ENCODE data around the gene NABP1. TPM values are rescaled to one million over a fixed set of nuclear protein-coding genes. Genes with fewer than 3 reads are reported as not detected.

The NABP1 gene
- total RNA-seq, 4 donors from 2014 or later: 31.4 to 273 (median 211) TPM

- Histone ChIP-seq H3K36me3 (no peaks in the 10 kb centered on the region), H3K27ac (no peak overlapping the region), H3K4me3 (no peak overlapping the region), H3K9me3 (no peaks in the 10 kb centered on the region), H3K4me1 (peaks cover 0 to 27% (median 2%) of the 10 kb centered on the region in 4 donors), H3K27me3 (no peaks in the 10 kb centered on the region)
- TF ChIP-seq POLR2A (IDR thresholded peaks at IDR 0.05): no peak
- TF ChIP-seq CTCF (IDR thresholded peaks at IDR 0.05): no peak
- no peak for DNase-seq
Measured at GRCh38 chr2:191692502-191693115, 14.7 kb downstream of the NABP1 start.

GRCh38 chr2:191693166-191693565 lies 15.2 kb downstream of the NABP1 start:
- Histone ChIP-seq H3K9me3 (no peaks in the 10 kb centered on the region), H3K4me1 (peaks cover 0 to 22% (median 2%) of the 10 kb centered on the region in 4 donors), H3K27me3 (no peaks in the 10 kb centered on the region), H3K4me3 (no peak overlapping the region), H3K36me3 (no peaks in the 10 kb centered on the region), H3K27ac (no peak overlapping the region)
- TF ChIP-seq POLR2A (IDR thresholded peaks at IDR 0.05) (no peak), CTCF (IDR thresholded peaks at IDR 0.05) (no peak)
- DNase-seq: no peak

- Histone ChIP-seq H3K27me3 (no peaks in the 10 kb centered on the region), H3K36me3 (no peaks in the 10 kb centered on the region), H3K4me3 (no peak overlapping the region), H3K4me1 (peaks cover 0 to 21% (median 2%) of the 10 kb centered on the region in 4 donors), H3K9me3 (no peaks in the 10 kb centered on the region), H3K27ac (no peak overlapping the region)
- no peak for DNase-seq
- TF ChIP-seq POLR2A (IDR thresholded peaks at IDR 0.05): no peak
- TF ChIP-seq CTCF (IDR thresholded peaks at IDR 0.05): no peak
Measured at GRCh38 chr2:191693778-191694177, 15.8 kb downstream of the NABP1 start.

GRCh38 chr2:191696001-191696400 lies 18.1 kb downstream of the NABP1 start:
- H3K9me3 ChIP-seq: no peaks in the 10 kb centered on the region
- H3K4me1 ChIP-seq: peaks cover 0 to 5% (median 2%) of the 10 kb centered on the region in 4 donors
- no peaks in the 10 kb centered on the region for H3K36me3 ChIP-seq
- TF ChIP-seq CTCF (IDR thresholded peaks at IDR 0.05): no peak
- no peak for TF ChIP-seq POLR2A (IDR thresholded peaks at IDR 0.05)
- H3K27me3 ChIP-seq: no peaks in the 10 kb centered on the region
- no peak overlapping the region for H3K27ac ChIP-seq
- DNase-seq: peak in 1 of 3 donors; percentile 75
- H3K4me3 ChIP-seq: no peak overlapping the region

GRCh38 chr2:191696966-191697365 lies 19.0 kb downstream of the NABP1 start:
- Histone ChIP-seq H3K36me3 (no peaks in the 10 kb centered on the region), H3K4me3 (no peak overlapping the region), H3K9me3 (no peaks in the 10 kb centered on the region), H3K27me3 (no peaks in the 10 kb centered on the region), H3K4me1 (no peaks in the 10 kb centered on the region), H3K27ac (no peak overlapping the region)
- no peak for DNase-seq
- no peak for TF ChIP-seq POLR2A (IDR thresholded peaks at IDR 0.05)
- no peak for TF ChIP-seq CTCF (IDR thresholded peaks at IDR 0.05)

- Histone ChIP-seq H3K27me3 (no peaks in the 10 kb centered on the region), H3K27ac (no peak overlapping the region), H3K9me3 (no peaks in the 10 kb centered on the region), H3K4me3 (no peak overlapping the region), H3K36me3 (no peaks in the 10 kb centered on the region), H3K4me1 (no peaks in the 10 kb centered on the region)
- no peak for DNase-seq
- no peak for TF ChIP-seq POLR2A (IDR thresholded peaks at IDR 0.05)
- no peak for TF ChIP-seq CTCF (IDR thresholded peaks at IDR 0.05)
Measured at GRCh38 chr2:191697870-191698269, 19.9 kb downstream of the NABP1 start.

Measured in Peyer's patch (tissue), 4 donors.